Astrocyte (in vitro differentiated cells and primary cell): ENCODE measurements around the gene DCLK1.

ENCODE experiments used
- CTCF ChIP-seq: IDR thresholded peaks from 2 replicates; pipeline ENCODE4 v1.5.1; 2011; ENCODE audit warnings: low read depth, mild to moderate bottlenecking, inconsistent platforms, low read length, moderate library complexity; ENCODE audit not compliant: insufficient read depth
- EZH2 ChIP-seq: IDR thresholded peaks from 2 replicates; pipeline ENCODE4 v1.6.1; 2012; ENCODE audit warnings: mild to moderate bottlenecking, low read length, inconsistent platforms; ENCODE audit not compliant: insufficient read depth

GRCh38 chr13:35992964-35993363 lies 138.2 kb downstream of the DCLK1 start:
- TF ChIP-seq CTCF (no peak), EZH2 (no peak)
